HCT116 (cell line): ENCODE data around the gene SNTB2.

ENCODE experiments used
- CTCF ChIP-seq, 3 experiments: fragments of 200-600 bp in 1 of 3; sonication (generic) in 1 of 3; IDR thresholded peaks in 2 of 3; conservative IDR thresholded peaks in 1 of 3; 2 replicates each; pipeline ENCODE4 v1.5.1; 2012 to 2017; ENCODE audit warnings: low read depth in 2 of 3, low read length in 2 of 3, antibody characterized with exemption in 1 of 3, borderline replicate concordance in 1 of 3, control low read depth in 1 of 3, mild to moderate bottlenecking in 1 of 3, mixed read lengths in 1 of 3, mixed run types in 1 of 3, moderate library complexity in 1 of 3; ENCODE audit not compliant: insufficient read depth in 1 of 3
- EGR1 ChIP-seq: IDR thresholded peaks from 2 replicates; pipeline ENCODE4 v1.6.1; 2012; ENCODE audit warnings: low read depth
- EZH2 ChIP-seq: fragments of 200-600 bp; sonication (generic); IDR thresholded peaks from 2 replicates; pipeline ENCODE4 v1.6.1; 2017; ENCODE audit warnings: antibody characterized with exemption, mixed run types
- POLR2A ChIP-seq: IDR thresholded peaks from 2 replicates; pipeline ENCODE4 v1.7.0; 2011; ENCODE audit warnings: borderline replicate concordance; ENCODE audit not compliant: insufficient read depth, insufficient read length; ENCODE audit errors: extremely low read depth
- SP1 ChIP-seq: IDR thresholded peaks from 2 replicates; pipeline ENCODE4 v1.6.1; 2012; ENCODE audit warnings: low read depth
- TCF7L2 ChIP-seq: IDR thresholded peaks from 2 replicates; pipeline ENCODE4 v1.7.0; 2011; ENCODE audit warnings: borderline replicate concordance, inconsistent platforms; ENCODE audit not compliant: insufficient read depth, insufficient read length; ENCODE audit errors: extremely low read depth
- ZBTB33 ChIP-seq: IDR thresholded peaks from 2 replicates; pipeline ENCODE4 v1.6.1; 2011; ENCODE audit warnings: mild to moderate bottlenecking, low read length, moderate library complexity; ENCODE audit not compliant: insufficient replicate concordance; ENCODE audit errors: extremely low read depth
- ZFX ChIP-seq: fragments of 450-650 bp; IDR thresholded peaks from 2 replicates; pipeline ENCODE4 v1.6.1; 2017

GRCh38 chr16:69320740-69321073 is 133.7 kb downstream of the SNTB2 start:
- TF ChIP-seq TCF7L2, result no peak
- TF ChIP-seq CTCF (IDR thresholded peaks at IDR 0.05 in 2 of 3, conservative IDR thresholded peaks at IDR 0.05 in 1 of 3; ENCODE audit: borderline replicate concordance in 1 of 3, insufficient read depth in 1 of 3, low read depth in 2 of 3, low read length in 2 of 3), result no peak
- TF ChIP-seq ZFX, result no peak
- no peak for TF ChIP-seq SP1
- no peak for TF ChIP-seq ZBTB33
- TF ChIP-seq EZH2, result no peak
- no peak for TF ChIP-seq POLR2A
- no peak for TF ChIP-seq EGR1
